Duodenal mucosa (tissue), 2 donors: Measurements from ENCODE around the gene PMPCA.

Experiments
- H3K27ac ChIP-seq: one replicate; pipeline ENCODE4 v1.7.0; 2013; ENCODE audit warnings: low read depth, low read length
- H3K27me3 ChIP-seq, 2 donors: one replicate each; pipeline ENCODE4 v1.7.0; 2013; ENCODE audit warnings: low read length in 2 of 2, control low read depth in 1 of 2; ENCODE audit not compliant: insufficient read depth in 2 of 2, control insufficient read depth in 1 of 2
- H3K36me3 ChIP-seq, 2 donors: one replicate each; pipeline ENCODE4 v1.7.0; 2013; ENCODE audit warnings: low read length in 2 of 2, control low read depth in 1 of 2; ENCODE audit not compliant: insufficient read depth in 2 of 2, control insufficient read depth in 1 of 2
- H3K4me1 ChIP-seq, 2 donors: one replicate each; pipeline ENCODE4 v1.7.0; 2013; ENCODE audit warnings: low read length in 2 of 2, control low read depth in 1 of 2; ENCODE audit not compliant: insufficient read depth in 2 of 2, control insufficient read depth in 1 of 2
- H3K4me3 ChIP-seq, 2 donors: one replicate each; pipeline ENCODE4 v1.7.0; 2013; ENCODE audit warnings: low read length in 2 of 2, low read depth in 1 of 2
- H3K9ac ChIP-seq, 2 donors: one replicate each; pipeline ENCODE4 v1.7.0; 2013; ENCODE audit warnings: low read length in 2 of 2, low read depth in 1 of 2
- H3K9me3 ChIP-seq, 2 donors: one replicate each; pipeline ENCODE4 v1.7.0; 2013; ENCODE audit warnings: low read length in 2 of 2, control low read depth in 1 of 2; ENCODE audit not compliant: control insufficient read depth in 1 of 2

Gene PMPCA

DNA sequence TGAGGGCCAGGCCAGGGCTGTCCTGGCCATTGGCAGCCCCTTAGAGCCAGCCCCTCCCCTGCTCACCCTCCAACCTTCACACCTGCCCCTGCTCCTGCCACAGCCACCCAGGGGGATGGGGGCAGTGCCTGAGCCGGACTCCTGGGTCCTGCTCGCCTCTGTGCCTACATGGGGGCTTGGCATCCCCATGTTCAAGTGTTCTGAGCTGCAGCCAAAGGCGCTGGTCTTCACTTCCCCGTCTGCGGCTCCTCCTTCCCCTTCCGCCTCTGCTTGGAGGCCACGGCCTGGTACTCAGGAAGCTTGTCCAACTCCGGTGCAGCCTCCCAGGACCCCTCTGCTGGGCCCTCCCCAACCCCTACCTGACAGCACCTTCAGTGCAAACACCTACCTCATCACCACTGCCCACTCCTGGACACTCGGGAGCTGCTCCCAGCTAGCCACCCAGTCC is 44.7 kb upstream of the PMPCA start:
- H3K4me1 ChIP-seq = peaks cover 8 to 15% of the 10 kb centered on the region in 2 donors
- H3K9me3 ChIP-seq = no peaks in the 10 kb centered on the region
- H3K9ac ChIP-seq = no peak overlapping the region
- H3K4me3 ChIP-seq = no peak overlapping the region
- H3K36me3 ChIP-seq = peaks cover 0 to 5% of the 10 kb centered on the region in 2 donors
- no peak overlapping the region for H3K27ac ChIP-seq
- no peaks in the 10 kb centered on the region for H3K27me3 ChIP-seq

DNA sequence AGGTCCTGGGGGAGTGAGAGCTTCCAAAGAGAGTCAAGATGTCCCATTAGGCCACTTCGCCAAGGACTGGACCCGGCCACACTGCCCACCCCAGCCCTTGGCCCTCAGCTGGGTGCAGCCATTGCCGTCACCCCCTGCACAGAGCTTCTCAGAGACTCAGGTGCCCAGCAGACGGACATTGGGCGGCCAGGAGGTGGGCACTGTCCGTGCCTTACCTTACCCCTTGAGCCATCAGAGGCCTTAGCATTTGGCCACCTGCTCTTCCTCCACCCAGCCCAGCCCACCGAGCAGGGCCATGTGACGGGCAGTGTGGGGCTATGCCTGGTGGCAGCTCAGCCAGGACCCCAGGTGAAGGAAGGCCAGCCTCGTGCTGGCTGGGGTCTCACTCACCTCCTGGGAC is 43.6 kb upstream of the PMPCA start:
- no peaks in the 10 kb centered on the region for H3K36me3 ChIP-seq
- peaks cover 8 to 16% of the 10 kb centered on the region in 2 donors for H3K4me1 ChIP-seq

DNA sequence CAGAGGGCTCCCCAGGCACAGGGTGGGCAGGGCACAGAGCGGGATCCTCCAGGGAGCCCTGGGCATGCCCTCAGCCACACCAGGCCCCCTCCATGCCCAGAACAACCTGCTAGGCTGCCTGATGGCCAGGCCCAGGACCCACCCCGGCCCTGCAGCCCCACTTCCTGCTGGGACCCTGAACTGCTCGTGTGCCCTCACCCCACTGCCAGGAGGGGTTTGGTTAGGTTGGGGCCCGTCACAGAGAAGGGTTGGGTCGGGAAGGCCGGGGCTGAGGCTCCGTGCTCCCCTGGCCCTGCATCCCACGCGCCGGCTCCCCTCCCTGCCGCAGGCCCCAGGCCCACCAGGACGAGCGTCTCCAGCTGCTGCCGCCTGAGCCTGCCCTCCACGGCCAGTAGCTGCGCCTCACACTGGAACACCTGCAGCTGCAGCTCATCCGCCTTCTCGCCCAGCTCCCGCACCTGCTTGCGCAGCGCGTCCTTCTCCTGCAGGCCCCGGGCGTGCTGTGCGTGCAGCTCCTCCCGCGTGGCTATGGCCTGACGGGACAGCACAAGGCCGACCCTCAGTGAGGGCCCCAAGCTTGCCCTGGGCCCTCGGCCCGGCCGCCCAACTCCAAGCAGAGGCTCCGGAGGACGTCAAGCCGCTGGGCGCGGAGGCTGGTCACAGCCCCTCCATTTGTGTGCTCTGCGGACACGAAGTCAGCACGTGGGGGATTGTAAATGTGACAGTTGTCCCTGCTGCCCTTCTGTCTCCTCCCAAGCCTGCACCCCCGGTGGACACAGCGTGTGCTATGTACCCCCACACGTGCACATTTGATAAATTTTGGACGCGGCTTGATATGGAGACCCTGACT is 42.9 kb upstream of the PMPCA start:
- Histone ChIP-seq H3K9ac (no peak overlapping the region), H3K27ac (no peak overlapping the region), H3K4me3 (no peak overlapping the region), H3K4me1 (peaks cover 7 to 18% of the 10 kb centered on the region in 2 donors), H3K9me3 (no peaks in the 10 kb centered on the region), H3K27me3 (no peaks in the 10 kb centered on the region), H3K36me3 (no peaks in the 10 kb centered on the region)

More for the DNA sequence above, 43.6 kb upstream of the PMPCA start:
- H3K27me3 ChIP-seq = no peaks in the 10 kb centered on the region
- H3K4me3 ChIP-seq = no peak overlapping the region
- no peak overlapping the region for H3K27ac ChIP-seq
- no peaks in the 10 kb centered on the region for H3K9me3 ChIP-seq
- H3K9ac ChIP-seq = no peak overlapping the region

DNA sequence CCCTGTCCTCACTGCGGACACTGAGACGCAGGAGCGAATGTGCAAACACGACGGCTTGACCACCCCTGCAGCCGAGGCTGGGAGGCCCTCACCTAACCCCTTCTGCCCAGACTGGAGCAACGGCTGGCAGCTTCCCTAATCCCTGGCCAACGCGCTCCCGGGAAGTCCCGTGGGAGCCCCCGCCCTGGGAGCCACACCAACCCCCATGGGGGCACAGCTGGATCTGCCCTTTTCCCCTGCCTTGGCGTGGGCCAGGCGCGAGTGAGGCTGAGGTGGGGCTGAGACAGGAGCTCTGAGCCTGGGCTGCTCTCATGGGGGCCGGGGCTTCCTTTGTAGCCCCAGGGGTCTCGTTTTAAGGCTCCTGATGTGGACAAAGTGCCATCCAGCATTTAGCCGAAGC is 42.3 kb upstream of the PMPCA start:
- H3K4me1 ChIP-seq = peaks cover 9 to 13% of the 10 kb centered on the region in 2 donors
- no peak overlapping the region for H3K4me3 ChIP-seq
- no peak overlapping the region for H3K27ac ChIP-seq
- H3K36me3 ChIP-seq = no peaks in the 10 kb centered on the region
- no peak overlapping the region for H3K9ac ChIP-seq
- no peaks in the 10 kb centered on the region for H3K9me3 ChIP-seq
- no peaks in the 10 kb centered on the region for H3K27me3 ChIP-seq

DNA sequence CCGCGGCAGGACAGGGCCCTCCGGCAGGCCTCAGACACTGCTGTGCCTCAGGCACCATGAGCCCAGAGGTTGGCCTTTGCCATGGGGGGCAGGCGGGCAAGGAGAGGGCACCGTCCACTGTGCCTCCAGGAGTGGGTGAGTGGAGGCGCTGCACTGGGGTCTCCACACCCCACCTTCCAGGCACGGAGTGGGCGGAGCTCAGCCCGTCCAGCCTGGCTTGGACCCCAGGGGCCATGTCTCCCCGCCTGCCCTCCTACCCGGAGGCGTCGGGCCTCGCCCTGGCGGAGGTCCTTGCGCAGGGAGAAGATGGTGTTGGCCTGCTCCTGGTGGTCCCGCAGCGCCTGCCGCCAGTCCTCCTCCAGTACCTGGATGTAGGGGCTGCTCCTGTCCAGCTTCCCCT is 40.4 kb upstream of the PMPCA start:
- Histone ChIP-seq H3K9me3 (no peaks in the 10 kb centered on the region), H3K27me3 (no peaks in the 10 kb centered on the region), H3K36me3 (no peaks in the 10 kb centered on the region), H3K27ac (no peak overlapping the region), H3K4me1 (peaks cover 7 to 9% of the 10 kb centered on the region in 2 donors), H3K9ac (no peak overlapping the region), H3K4me3 (no peak overlapping the region)

DNA sequence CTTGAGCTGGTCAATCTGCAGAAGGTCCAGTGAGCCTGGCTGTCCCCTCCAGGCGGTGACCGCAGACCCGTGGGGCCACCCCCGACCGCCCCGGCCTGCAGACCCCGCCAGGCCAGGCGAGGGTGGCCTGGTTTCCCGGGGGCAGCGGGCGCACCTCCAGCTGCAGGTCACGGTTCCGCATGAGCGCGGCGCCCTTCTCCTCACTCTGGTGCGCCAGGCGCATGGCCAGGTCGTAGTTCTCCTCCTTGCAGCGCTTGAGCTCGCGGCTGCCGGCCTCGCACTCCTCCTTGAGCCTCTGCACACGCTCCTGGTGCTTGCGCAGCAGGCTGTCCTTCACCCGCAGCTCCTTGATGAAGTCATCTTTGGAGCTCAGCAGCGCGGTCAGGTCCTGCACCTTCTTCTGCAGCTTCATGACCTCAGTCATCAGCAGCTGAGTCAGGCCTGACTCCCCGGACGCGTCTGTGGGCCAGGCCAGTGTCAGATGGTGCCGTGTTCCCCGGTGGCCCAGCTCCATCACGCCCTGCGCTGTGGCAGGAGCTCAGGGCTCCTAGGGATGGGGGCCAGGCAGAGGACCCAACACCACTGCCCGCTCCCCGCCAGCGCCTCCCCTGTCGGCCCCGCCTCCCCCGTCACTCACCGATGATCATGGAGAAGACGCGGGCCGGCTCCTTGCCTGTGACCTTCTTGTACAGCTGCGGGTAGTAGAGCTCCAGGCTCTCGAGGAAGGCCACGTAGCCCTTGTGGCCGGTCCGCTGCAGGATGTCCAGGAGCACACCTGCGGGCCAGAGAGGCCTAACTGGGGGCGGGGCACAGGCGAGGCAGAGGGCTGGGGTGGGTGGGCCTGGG is 39.5 kb upstream of the PMPCA start:
- no peaks in the 10 kb centered on the region for H3K27me3 ChIP-seq
- no peak overlapping the region for H3K9ac ChIP-seq
- H3K27ac ChIP-seq = no peak overlapping the region
- peaks cover 7 to 9% of the 10 kb centered on the region in 2 donors for H3K4me1 ChIP-seq
- no peaks in the 10 kb centered on the region for H3K36me3 ChIP-seq
- no peak overlapping the region for H3K4me3 ChIP-seq
- H3K9me3 ChIP-seq = no peaks in the 10 kb centered on the region

DNA sequence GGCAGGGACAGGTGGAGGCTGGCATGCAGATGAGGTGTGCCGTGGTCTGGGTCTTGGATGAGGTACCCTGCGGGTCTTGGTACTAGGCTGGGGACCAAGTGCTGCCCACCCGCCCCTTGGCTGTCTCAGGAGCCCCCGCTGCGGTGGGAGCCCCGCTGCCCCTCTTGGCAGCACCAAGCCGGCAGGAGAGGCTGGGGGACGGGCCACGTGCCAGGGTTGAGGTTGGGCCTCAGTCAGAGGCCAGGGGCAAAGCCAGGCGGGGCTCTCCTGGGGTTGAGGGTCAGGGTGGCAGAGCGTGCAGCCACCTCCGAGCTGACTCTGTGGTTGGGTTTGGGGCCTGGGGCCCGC is 39.0 kb upstream of the PMPCA start:
- H3K9ac ChIP-seq = no peak overlapping the region
- no peak overlapping the region for H3K4me3 ChIP-seq
- no peaks in the 10 kb centered on the region for H3K36me3 ChIP-seq
- no peaks in the 10 kb centered on the region for H3K9me3 ChIP-seq
- no peak overlapping the region for H3K27ac ChIP-seq
- peaks cover 7 to 9% of the 10 kb centered on the region in 2 donors for H3K4me1 ChIP-seq
- H3K27me3 ChIP-seq = no peaks in the 10 kb centered on the region

DNA sequence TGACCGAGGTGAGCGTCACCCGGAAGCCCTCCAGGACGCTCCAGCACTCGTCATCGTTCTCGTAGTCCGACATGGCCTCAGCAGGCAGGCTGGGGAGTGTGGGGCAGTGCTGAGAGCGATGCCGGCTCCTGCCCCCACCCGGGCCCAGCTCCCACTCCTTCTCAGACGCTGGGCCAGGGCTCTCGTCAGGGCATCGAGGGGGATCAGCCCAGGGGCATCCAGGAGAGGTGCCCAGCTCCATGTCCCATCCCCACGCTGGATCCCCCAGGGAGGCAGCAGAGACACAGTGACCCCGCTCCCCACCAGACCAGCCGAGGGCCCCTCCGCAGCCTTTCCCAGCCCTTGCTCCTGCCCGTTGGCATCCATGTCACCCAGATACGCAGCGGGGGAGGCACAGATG is 38.5 kb upstream of the PMPCA start:
- no peaks in the 10 kb centered on the region for H3K9me3 ChIP-seq
- H3K36me3 ChIP-seq = no peaks in the 10 kb centered on the region
- H3K27ac ChIP-seq = no peak overlapping the region
- no peak overlapping the region for H3K4me3 ChIP-seq
- H3K4me1 ChIP-seq = peaks cover 7 to 9% of the 10 kb centered on the region in 2 donors
- no peak overlapping the region for H3K9ac ChIP-seq
- H3K27me3 ChIP-seq = no peaks in the 10 kb centered on the region

DNA sequence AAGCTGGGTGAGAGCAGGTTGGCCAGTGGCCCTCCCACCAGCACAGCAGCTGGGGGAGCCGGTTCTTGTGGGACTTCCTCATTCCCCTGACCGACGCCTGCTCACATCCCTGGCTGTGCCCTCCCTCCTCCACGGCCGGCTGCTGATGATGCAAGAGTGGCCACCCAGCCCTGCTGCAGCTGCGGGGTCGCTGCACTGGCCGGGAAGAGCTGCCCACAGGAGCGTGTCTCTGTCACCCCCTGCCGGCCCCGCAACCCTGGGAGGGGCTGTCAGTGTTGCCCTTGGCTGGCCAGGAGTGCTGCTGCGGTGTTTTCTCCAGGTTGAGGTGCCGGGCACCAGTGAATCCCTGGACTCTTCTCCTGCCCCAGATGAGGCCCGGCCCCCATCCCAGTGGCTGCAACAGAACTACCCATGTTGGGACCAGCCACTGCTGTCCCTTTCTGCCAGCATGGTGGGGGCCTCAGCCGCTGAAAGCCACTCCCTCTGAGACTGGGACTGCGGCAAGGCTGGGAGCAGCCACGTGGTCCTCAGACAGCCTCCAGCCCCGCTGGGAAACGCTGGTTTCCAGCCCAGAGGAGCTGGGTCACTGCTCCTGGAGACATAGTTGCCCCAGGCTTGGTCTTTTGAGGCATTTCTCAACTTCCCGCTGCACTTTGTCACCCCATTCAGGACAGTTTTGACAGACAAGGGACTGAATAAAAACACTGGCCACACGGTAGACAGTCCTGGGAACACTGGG is 37.7 kb upstream of the PMPCA start:
- no peak overlapping the region for H3K27ac ChIP-seq
- peaks cover 7 to 9% of the 10 kb centered on the region in 2 donors for H3K4me1 ChIP-seq
- no peaks in the 10 kb centered on the region for H3K36me3 ChIP-seq
- no peak overlapping the region for H3K9ac ChIP-seq
- H3K9me3 ChIP-seq = no peaks in the 10 kb centered on the region
- H3K27me3 ChIP-seq = no peaks in the 10 kb centered on the region
- H3K4me3 ChIP-seq = peak overlapping the region; percentile 50 to 53
